T-helper 1 cell treated with Interleukin-12 subunit alpha and Interleukin-12 subunit beta and Interleukin-4 antibody, amounts not matched to agents 30 ng/mL and 1 ng/mL, for 36 hours (primary cell): Measurements from ENCODE around the gene DHRS1. TPM values are rescaled to one million over a fixed set of nuclear protein-coding genes. Genes with fewer than 3 reads are reported as not detected.
"Not testable (repeated sequence)": the region's sequence is repeated elsewhere in the genome, so short reads cannot be mapped to it uniquely, and the experiment has no call there.

Source experiments
- intact Hi-C: fragments of 100-400 bp; cut with micrococcal nuclease; formaldehyde crosslinking; loops from one replicate; pipeline ENCODE4 v1.15.1; 2024
- total RNA-seq: library from RNA; stranded (reverse); gene quantifications from 2 replicates; pipeline ENCODE4 v1.2.3, GENCODE V29; 2022

Gene DHRS1
- total RNA-seq, 1 donor from 2014 or later, result 23.3 TPM

GRCh38 chr14:24329073-24329663 is 29.6 kb upstream of the DHRS1 start:
- intact Hi-C loops, result no loop called here

- intact Hi-C loops, result not testable (repeated sequence)
Measured at GRCh38 chr14:24327914-24328313, 28.3 kb upstream of the DHRS1 start.

GRCh38 chr14:24327303-24327702 is 27.7 kb upstream of the DHRS1 start:
- intact Hi-C loops, result no loop called here

- intact Hi-C loops, result no loop called here
Measured at GRCh38 chr14:24325963-24326362, 26.4 kb upstream of the DHRS1 start.

- intact Hi-C loops, result no loop called here
Measured at GRCh38 chr14:24325041-24325530, 25.5 kb upstream of the DHRS1 start.

GRCh38 chr14:24324024-24324423 is 24.4 kb upstream of the DHRS1 start:
- intact Hi-C loops, result no loop called here

- intact Hi-C loops, result no loop called here
Measured at GRCh38 chr14:24323341-24323740, 23.8 kb upstream of the DHRS1 start.

GRCh38 chr14:24322672-24323071 is 23.1 kb upstream of the DHRS1 start:
- intact Hi-C loops, result no loop called here

- intact Hi-C loops, result no loop called here
Measured at GRCh38 chr14:24321212-24321975, 21.8 kb upstream of the DHRS1 start.

GRCh38 chr14:24317141-24317928 is 17.8 kb upstream of the DHRS1 start:
- intact Hi-C loops, result no loop called here

- intact Hi-C loops, result no loop called here
Measured at GRCh38 chr14:24316597-24316950, 17.0 kb upstream of the DHRS1 start.

- intact Hi-C loops, result no loop called here
Measured at GRCh38 chr14:24315807-24316596, 16.4 kb upstream of the DHRS1 start.

GRCh38 chr14:24315243-24315806 is 15.7 kb upstream of the DHRS1 start:
- intact Hi-C loops, result no loop called here

GRCh38 chr14:24314377-24315193 is 15.0 kb upstream of the DHRS1 start:
- intact Hi-C loops, result loop anchor here (5.0 kb wide), 1 partner anchor 197 kb away; no protein-coding TSS in a partner anchor

- intact Hi-C loops, result loop anchor here (5.0 kb wide), 1 partner anchor 197 kb away; no protein-coding TSS in a partner anchor
Measured at GRCh38 chr14:24313913-24314312, 14.3 kb upstream of the DHRS1 start.

- intact Hi-C loops, result loop anchor here (5.0 kb wide), 1 partner anchor 196 kb away; no protein-coding TSS in a partner anchor
Measured at GRCh38 chr14:24312736-24313507, 13.3 kb upstream of the DHRS1 start.

GRCh38 chr14:24311837-24312615 is 12.4 kb upstream of the DHRS1 start:
- intact Hi-C loops, result loop anchor here (5.0 kb wide), 1 partner anchor 195 kb away; no protein-coding TSS in a partner anchor
